HepG2 (cell line): ENCODE results near the gene ASB3. TPM values are rescaled to one million over a fixed set of nuclear protein-coding genes. Genes with fewer than 3 reads are reported as not detected.
A peak's percentile ranks its signal among the peaks of the same experiment; 100 is the strongest.

Source experiments
- BRCA1 ChIP-seq: sonication (generic); formaldehyde crosslinking; IDR thresholded peaks from 2 replicates; pipeline ENCODE4 v1.4.0; 2020; ENCODE audit warnings: missing genetic modification reagents
- KLF15 ChIP-seq: sonication (generic); formaldehyde crosslinking; IDR thresholded peaks from 2 replicates; pipeline ENCODE4 v1.8.1; 2023; ENCODE audit warnings: borderline replicate concordance, mild to moderate bottlenecking, inconsistent platforms, missing genetic modification reagents, mixed read lengths
- MED13 ChIP-seq: sonication (generic); formaldehyde crosslinking; IDR thresholded peaks from 2 replicates; pipeline ENCODE4 v1.5.0; 2020; ENCODE audit warnings: missing genetic modification reagents
- MED8 ChIP-seq: sonication (generic); formaldehyde crosslinking; IDR thresholded peaks from 2 replicates; pipeline ENCODE4 v1.8.1; 2023; ENCODE audit warnings: mild to moderate bottlenecking, missing genetic modification reagents; ENCODE audit not compliant: insufficient replicate concordance
- MIER2 ChIP-seq: IDR thresholded peaks from 2 replicates; pipeline ENCODE4 v1.6.1; 2016; ENCODE audit warnings: missing biosample characterization, missing genetic modification reagents
- PRPF4 ChIP-seq: fragments of 200-400 bp; formaldehyde crosslinking; IDR thresholded peaks from 2 replicates; pipeline ENCODE4 v1.6.1; 2016; ENCODE audit warnings: low read length, low read depth; ENCODE audit not compliant: poor library complexity, severe bottlenecking
- RFX1 ChIP-seq: fragments of 450-650 bp; IDR thresholded peaks from 2 replicates; pipeline ENCODE4 v1.6.1; 2017
- SP5 ChIP-seq: IDR thresholded peaks from 2 replicates; pipeline ENCODE4 v1.6.1; 2016; ENCODE audit warnings: low read depth, borderline replicate concordance
- TBX2 ChIP-seq: sonication (generic); formaldehyde crosslinking; IDR thresholded peaks from 2 replicates; pipeline ENCODE4 v1.5.0; 2020; ENCODE audit warnings: missing genetic modification reagents, mild to moderate bottlenecking, borderline replicate concordance
- YEATS2 ChIP-seq: sonication (generic); formaldehyde crosslinking; IDR thresholded peaks from 2 replicates; pipeline ENCODE4 v1.4.0; 2020; ENCODE audit warnings: missing genetic modification reagents, borderline replicate concordance
- ZNF138 ChIP-seq: sonication (generic); formaldehyde crosslinking; IDR thresholded peaks from 2 replicates; pipeline ENCODE4 v1.5.0; 2020; ENCODE audit warnings: mild to moderate bottlenecking, low read depth, missing genetic modification reagents
- ZNF24 ChIP-seq: fragments of 450-650 bp; IDR thresholded peaks from 2 replicates; pipeline ENCODE4 v1.6.1; 2017; ENCODE audit warnings: antibody characterized with exemption, mild to moderate bottlenecking
- ZNF260 ChIP-seq: sonication (generic); formaldehyde crosslinking; IDR thresholded peaks from 2 replicates; pipeline ENCODE4 v1.4.0; 2020; ENCODE audit warnings: missing genetic modification reagents, low read depth, mild to moderate bottlenecking, borderline replicate concordance
- ZNF263 ChIP-seq: sonication (generic); formaldehyde crosslinking; IDR thresholded peaks from 2 replicates; pipeline ENCODE4 v1.4.0; 2020; ENCODE audit warnings: missing genetic modification reagents
- ZNF484 ChIP-seq: sonication (generic); formaldehyde crosslinking; IDR thresholded peaks from 2 replicates; pipeline ENCODE4 v1.5.1; 2020; ENCODE audit warnings: mild to moderate bottlenecking, low read depth, missing genetic modification reagents, borderline replicate concordance
- ZNF713 ChIP-seq: sonication (generic); formaldehyde crosslinking; IDR thresholded peaks from 2 replicates; pipeline ENCODE4 v1.4.0; 2020; ENCODE audit warnings: mild to moderate bottlenecking, missing genetic modification reagents
- ZNF776 ChIP-seq: sonication (generic); formaldehyde crosslinking; IDR thresholded peaks from 2 replicates; pipeline ENCODE4 v1.4.0; 2020; ENCODE audit warnings: mild to moderate bottlenecking, missing genetic modification reagents
- ZNF780A ChIP-seq: sonication (generic); formaldehyde crosslinking; IDR thresholded peaks from 2 replicates; pipeline ENCODE4 v1.8.0; 2022; ENCODE audit warnings: mild to moderate bottlenecking, missing genetic modification reagents, moderate library complexity
- polyA plus RNA-seq, 8 experiments: library from polyadenylated mRNA; depleted of rRNA in 3 of 8; stranded (reverse) in 7 of 8; unstranded in 1 of 8; fragments of >200 nt; fragmentation: Illumina TruSeq in 4 of 8; extraction: Trizol in 4 of 8; gene quantifications; 2 replicates each; pipeline versions ENCODE4 v1.2.1 to v1.2.3, GENCODE V29; 2011 to 2016; ENCODE audit warnings: low read depth in 4 of 8, missing spikeins in 1 of 8, mixed read lengths in 1 of 8; ENCODE audit not compliant: insufficient read depth in 1 of 8
- total RNA-seq, 5 experiments: library from RNA; depleted of rRNA; stranded (reverse); fragments of >200 nt; fragmentation: Illumina TruSeq; extraction: Trizol; gene quantifications; 2 replicates each; pipeline ENCODE4 v1.2.3, GENCODE V29; 2016; ENCODE audit warnings: low read depth in 1 of 5
- TF ChIP-seq, protein P1 (sequence below), 2 experiments: sonication (generic) in 1 of 2; formaldehyde crosslinking in 1 of 2; IDR thresholded peaks; 2 replicates each; pipeline versions ENCODE4 v1.6.1 to v1.9.0; 2014 to 2022; ENCODE audit warnings: antibody characterized with exemption in 1 of 2, borderline replicate concordance in 1 of 2, inconsistent platforms in 1 of 2, low read depth in 1 of 2, missing genetic modification reagents in 1 of 2
- TF ChIP-seq, protein P2 (sequence below): sonication (generic); formaldehyde crosslinking; IDR thresholded peaks from 2 replicates; pipeline ENCODE4 v1.4.0; 2020; ENCODE audit warnings: missing genetic modification reagents
- TF ChIP-seq, protein P3 (sequence below): IDR thresholded peaks from 2 replicates; pipeline ENCODE4 v1.6.1; 2016; ENCODE audit warnings: mild to moderate bottlenecking, missing biosample characterization, missing genetic modification reagents
- TF ChIP-seq, protein P4 (sequence below): IDR thresholded peaks from 2 replicates; pipeline ENCODE4 v1.6.1; 2016; ENCODE audit warnings: low read depth

Gene ASB3
- total and polyA plus RNA-seq, 2 of the 13 experiments (the other 11 are each of a cell fraction or from before 2014, with no cell fraction given) = 40.1 to 41.8 TPM

DNA sequence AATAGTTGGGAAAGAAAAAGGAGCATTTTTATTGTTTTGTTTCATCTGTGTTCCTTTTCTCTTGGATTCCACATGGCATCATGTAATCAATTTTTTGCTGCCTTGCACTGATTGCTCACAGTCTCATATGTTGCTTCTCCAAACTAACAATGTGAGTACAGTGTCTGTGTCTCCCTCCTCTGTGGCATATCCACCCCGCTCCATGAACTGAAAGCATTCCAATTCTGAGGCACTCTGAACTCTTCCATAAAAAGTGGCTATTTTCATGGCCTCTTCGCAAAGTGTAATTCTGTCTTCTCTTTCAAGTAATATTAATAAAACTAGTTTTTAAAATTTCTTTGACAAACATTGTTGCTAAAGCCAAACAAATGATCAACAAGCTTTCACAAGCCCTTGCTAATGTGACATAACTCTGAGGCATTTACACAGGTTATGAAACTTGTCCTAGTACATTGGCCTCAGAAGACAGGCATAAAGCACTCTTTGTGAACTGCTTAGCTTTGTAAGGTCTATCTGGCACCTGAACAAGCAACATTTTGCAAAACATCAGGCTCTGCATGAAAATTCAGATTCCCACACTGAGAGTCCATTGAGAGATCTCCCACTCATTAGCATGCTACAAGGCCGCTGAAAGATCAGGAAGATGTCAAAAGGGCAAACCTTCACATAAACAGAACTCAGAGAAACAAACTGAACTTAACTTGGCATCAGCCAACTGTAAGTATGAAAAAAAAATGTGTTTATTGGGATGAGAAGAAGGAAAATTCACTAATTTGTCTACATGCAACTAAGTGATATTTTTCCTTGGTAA lies 40.0 kb upstream of the ASB3 start (continued):
- TF ChIP-seq, protein P1, sequence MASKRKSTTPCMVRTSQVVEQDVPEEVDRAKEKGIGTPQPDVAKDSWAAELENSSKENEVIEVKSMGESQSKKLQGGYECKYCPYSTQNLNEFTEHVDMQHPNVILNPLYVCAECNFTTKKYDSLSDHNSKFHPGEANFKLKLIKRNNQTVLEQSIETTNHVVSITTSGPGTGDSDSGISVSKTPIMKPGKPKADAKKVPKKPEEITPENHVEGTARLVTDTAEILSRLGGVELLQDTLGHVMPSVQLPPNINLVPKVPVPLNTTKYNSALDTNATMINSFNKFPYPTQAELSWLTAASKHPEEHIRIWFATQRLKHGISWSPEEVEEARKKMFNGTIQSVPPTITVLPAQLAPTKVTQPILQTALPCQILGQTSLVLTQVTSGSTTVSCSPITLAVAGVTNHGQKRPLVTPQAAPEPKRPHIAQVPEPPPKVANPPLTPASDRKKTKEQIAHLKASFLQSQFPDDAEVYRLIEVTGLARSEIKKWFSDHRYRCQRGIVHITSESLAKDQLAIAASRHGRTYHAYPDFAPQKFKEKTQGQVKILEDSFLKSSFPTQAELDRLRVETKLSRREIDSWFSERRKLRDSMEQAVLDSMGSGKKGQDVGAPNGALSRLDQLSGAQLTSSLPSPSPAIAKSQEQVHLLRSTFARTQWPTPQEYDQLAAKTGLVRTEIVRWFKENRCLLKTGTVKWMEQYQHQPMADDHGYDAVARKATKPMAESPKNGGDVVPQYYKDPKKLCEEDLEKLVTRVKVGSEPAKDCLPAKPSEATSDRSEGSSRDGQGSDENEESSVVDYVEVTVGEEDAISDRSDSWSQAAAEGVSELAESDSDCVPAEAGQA (IDR thresholded peaks at IDR 0.05; ENCODE audit: low read depth) = no peak
- TF ChIP-seq, protein P1 (CRISPR knock-in tag; IDR thresholded peaks at IDR 0.05; ENCODE audit: borderline replicate concordance) = no peak
- no peak for TF ChIP-seq RFX1
- no peak for TF ChIP-seq PRPF4
- no peak for TF ChIP-seq KLF15 (CRISPR knock-in tag)
- peak; percentile 87 for TF ChIP-seq MIER2 (CRISPR knock-in tag)
- TF ChIP-seq, protein P2, sequence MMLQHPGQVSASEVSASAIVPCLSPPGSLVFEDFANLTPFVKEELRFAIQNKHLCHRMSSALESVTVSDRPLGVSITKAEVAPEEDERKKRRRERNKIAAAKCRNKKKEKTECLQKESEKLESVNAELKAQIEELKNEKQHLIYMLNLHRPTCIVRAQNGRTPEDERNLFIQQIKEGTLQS (CRISPR knock-in tag) = peak; percentile 73
- 0 out of 2 replicates have a peak, but pooled peaks have one; percentile 13 for TF ChIP-seq ZNF263 (CRISPR knock-in tag)
- TF ChIP-seq, protein P3, sequence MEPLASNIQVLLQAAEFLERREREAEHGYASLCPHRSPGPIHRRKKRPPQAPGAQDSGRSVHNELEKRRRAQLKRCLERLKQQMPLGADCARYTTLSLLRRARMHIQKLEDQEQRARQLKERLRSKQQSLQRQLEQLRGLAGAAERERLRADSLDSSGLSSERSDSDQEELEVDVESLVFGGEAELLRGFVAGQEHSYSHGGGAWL (CRISPR knock-in tag) = no peak
- no peak for TF ChIP-seq ZNF24
- TF ChIP-seq ZNF260 = no peak
- no peak for TF ChIP-seq ZNF138 (CRISPR knock-in tag)
- no peak for TF ChIP-seq ZNF713 (CRISPR knock-in tag)
- peak; percentile 95; the same call in 1 of the 2 replicates for TF ChIP-seq MED13 (CRISPR knock-in tag)
- peak; percentile 93 for TF ChIP-seq MED8 (CRISPR knock-in tag)
- no peak; the same call in 1 of the 2 replicates for TF ChIP-seq BRCA1 (CRISPR knock-in tag)
- peak; percentile 72; the same call in 1 of the 2 replicates for TF ChIP-seq SP5 (CRISPR knock-in tag)
- TF ChIP-seq ZNF776 (CRISPR knock-in tag) = no peak
- peak; percentile 78; the same call in 1 of the 2 replicates for TF ChIP-seq YEATS2 (CRISPR knock-in tag)
- TF ChIP-seq ZNF484 (CRISPR knock-in tag) = no peak
- no peak for TF ChIP-seq ZNF780A
- TF ChIP-seq TBX2 (CRISPR knock-in tag) = peak; percentile 99
- TF ChIP-seq, protein P4, sequence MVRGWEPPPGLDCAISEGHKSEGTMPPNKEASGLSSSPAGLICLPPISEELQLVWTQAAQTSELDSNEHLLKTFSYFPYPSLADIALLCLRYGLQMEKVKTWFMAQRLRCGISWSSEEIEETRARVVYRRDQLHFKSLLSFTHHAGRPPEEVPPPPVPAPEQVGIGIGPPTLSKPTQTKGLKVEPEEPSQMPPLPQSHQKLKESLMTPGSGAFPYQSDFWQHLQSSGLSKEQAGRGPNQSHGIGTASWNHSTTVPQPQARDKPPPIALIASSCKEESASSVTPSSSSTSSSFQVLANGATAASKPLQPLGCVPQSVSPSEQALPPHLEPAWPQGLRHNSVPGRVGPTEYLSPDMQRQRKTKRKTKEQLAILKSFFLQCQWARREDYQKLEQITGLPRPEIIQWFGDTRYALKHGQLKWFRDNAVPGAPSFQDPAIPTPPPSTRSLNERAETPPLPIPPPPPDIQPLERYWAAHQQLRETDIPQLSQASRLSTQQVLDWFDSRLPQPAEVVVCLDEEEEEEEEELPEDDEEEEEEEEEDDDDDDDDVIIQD (CRISPR knock-in tag) = peak; percentile 83
